Measurements from ENCODE around the gene KIF16B. TPM values are rescaled to one million over a fixed set of nuclear protein-coding genes. Genes with fewer than 3 reads are reported as not detected.

The KIF16B gene
- total RNA-seq, 6 experiments from 2014 or later, result 8.4 to 15.9 (median 11.7) TPM

- intact Hi-C loops (cut with DNase I), result no loop called here
- Histone ChIP-seq H3K9me3 (no peaks in the 10 kb centered on the region), H3K36me3 (peaks cover 0 to 4% (median 2%) of the 10 kb centered on the region in 4 donors), H3K4me3 (no peak overlapping the region), H3K27me3 (no peaks in the 10 kb centered on the region), H3K27ac (no peak overlapping the region), H3K4me1 (no peaks in the 10 kb centered on the region)
- TF ChIP-seq CTCF (IDR thresholded peaks at IDR 0.05), result no peak
- TF ChIP-seq POLR2A (IDR thresholded peaks at IDR 0.05), result no peak
- 92% methylated on average over 1 of the region's 1 CpG for WGBS (ENCODE audit: insufficient coverage, low coverage, low lambda C conversion rate, missing lambda C conversion rate)
- ATAC-seq (no peak), DNase-seq (no peak)
Observed at GRCh38 chr20:16362642-16363041, 210.6 kb downstream of the KIF16B start.

GRCh38 chr20:16360668-16361067, 212.6 kb downstream of the KIF16B start:
- H3K4me1 ChIP-seq, result no peaks in the 10 kb centered on the region
- no peaks in the 10 kb centered on the region for H3K27me3 ChIP-seq
- no peak overlapping the region for H3K4me3 ChIP-seq
- H3K36me3 ChIP-seq, result no peaks in the 10 kb centered on the region
- no peak overlapping the region for H3K27ac ChIP-seq
- intact Hi-C loops (cut with DNase I), result no loop called here
- H3K9me3 ChIP-seq, result no peaks in the 10 kb centered on the region
- ATAC-seq, result no peak
- no peak for DNase-seq
- 75% methylated on average over 5 of the region's 5 CpGs for WGBS (ENCODE audit: insufficient coverage, low coverage, low lambda C conversion rate, missing lambda C conversion rate)
- TF ChIP-seq CTCF (IDR thresholded peaks at IDR 0.05), result no peak
- no peak for TF ChIP-seq POLR2A (IDR thresholded peaks at IDR 0.05)

DNA sequence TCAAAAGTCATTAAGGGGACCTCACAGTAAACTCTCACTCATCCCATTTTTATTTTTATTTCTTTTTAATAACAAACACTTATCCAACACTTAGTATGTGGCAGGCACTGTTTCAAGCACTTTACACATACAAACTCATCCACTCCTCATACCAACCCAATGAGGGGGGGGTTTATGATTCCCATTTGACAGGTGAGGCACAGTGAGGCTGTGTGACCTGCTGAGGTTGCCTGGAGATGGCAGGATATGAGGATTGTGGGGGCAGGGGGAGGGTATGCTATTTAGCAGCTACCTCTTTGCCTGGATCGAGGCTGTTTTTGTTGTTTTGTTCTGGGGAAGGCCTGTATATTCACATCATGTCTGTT, 219.8 kb downstream of the KIF16B start:
- H3K9me3 ChIP-seq, result no peaks in the 10 kb centered on the region
- no peaks in the 10 kb centered on the region for H3K27me3 ChIP-seq
- no peaks in the 10 kb centered on the region for H3K36me3 ChIP-seq
- TF ChIP-seq CTCF (IDR thresholded peaks at IDR 0.05), result no peak
- no peak for TF ChIP-seq POLR2A (IDR thresholded peaks at IDR 0.05)
- 100% methylated on average over 1 of the region's 1 CpG for WGBS (ENCODE audit: insufficient coverage, low coverage, low lambda C conversion rate, missing lambda C conversion rate)
- H3K4me1 ChIP-seq, result no peaks in the 10 kb centered on the region
- intact Hi-C loops (cut with DNase I), result no loop called here
- DNase-seq, result no peak
- H3K27ac ChIP-seq, result no peak overlapping the region
- no peak for ATAC-seq
- H3K4me3 ChIP-seq, result no peak overlapping the region

GRCh38 chr20:16352751-16353416, 220.4 kb downstream of the KIF16B start:
- intact Hi-C loops (cut with DNase I), result no loop called here
- WGBS (ENCODE audit: insufficient coverage, low coverage, low lambda C conversion rate, missing lambda C conversion rate), result 98% methylated on average over 5 of the region's 5 CpGs

More at GRCh38 chr20:16352751-16353416, 220.4 kb downstream of the KIF16B start:
- no peaks in the 10 kb centered on the region for H3K4me1 ChIP-seq
- H3K9me3 ChIP-seq, result no peaks in the 10 kb centered on the region
- no peaks in the 10 kb centered on the region for H3K27me3 ChIP-seq
- DNase-seq (no peak), ATAC-seq (no peak)
- no peaks in the 10 kb centered on the region for H3K36me3 ChIP-seq
- TF ChIP-seq CTCF (IDR thresholded peaks at IDR 0.05) (no peak), POLR2A (IDR thresholded peaks at IDR 0.05) (no peak)
- no peak overlapping the region for H3K4me3 ChIP-seq
- no peak overlapping the region for H3K27ac ChIP-seq
